GM10847 (cell line): Measurements from ENCODE around the gene RGS17.

Experiments
- POLR2A ChIP-seq: IDR thresholded peaks from 2 replicates; pipeline ENCODE4 v1.6.1; 2011; ENCODE audit not compliant: insufficient read length; ENCODE audit errors: extremely low read depth

The RGS17 gene

DNA sequence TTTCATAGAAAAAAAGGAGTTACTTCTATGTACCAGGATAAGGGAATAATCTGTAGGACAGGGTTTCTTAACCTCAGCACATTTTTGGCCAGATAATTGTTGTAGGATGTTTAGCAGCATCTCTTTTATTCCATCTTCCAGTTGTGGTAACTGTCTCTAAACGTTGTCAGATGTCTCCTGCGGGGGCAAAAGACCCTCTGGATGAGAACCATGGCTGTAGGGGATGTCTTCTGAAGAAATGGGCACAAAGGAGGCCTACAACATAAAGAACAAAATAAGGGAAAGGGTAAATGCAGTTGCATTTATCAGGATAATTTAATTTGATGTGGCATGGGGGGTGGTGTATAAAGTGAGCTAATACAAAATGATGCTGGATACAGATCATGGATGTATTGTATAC is 144.1 kb downstream of the RGS17 start:
- TF ChIP-seq POLR2A = no peak

DNA sequence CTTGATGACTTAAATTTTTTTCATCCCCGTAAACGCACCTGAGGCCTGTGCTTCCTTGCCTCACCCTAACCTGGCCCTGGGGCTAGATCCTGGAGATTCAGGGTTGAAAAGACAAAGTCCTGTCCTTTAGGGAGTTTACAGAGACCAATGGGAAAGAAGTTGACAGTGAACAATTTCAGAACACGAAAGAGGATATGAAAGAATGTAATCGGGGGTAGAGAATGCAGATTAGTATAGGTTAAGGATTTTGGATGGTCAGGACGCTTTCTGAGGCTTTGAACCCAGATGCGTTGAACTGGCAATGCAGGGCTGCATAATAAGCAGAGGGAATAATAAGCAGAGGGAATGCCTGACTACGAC is 146.6 kb downstream of the RGS17 start:
- TF ChIP-seq POLR2A = no peak

DNA sequence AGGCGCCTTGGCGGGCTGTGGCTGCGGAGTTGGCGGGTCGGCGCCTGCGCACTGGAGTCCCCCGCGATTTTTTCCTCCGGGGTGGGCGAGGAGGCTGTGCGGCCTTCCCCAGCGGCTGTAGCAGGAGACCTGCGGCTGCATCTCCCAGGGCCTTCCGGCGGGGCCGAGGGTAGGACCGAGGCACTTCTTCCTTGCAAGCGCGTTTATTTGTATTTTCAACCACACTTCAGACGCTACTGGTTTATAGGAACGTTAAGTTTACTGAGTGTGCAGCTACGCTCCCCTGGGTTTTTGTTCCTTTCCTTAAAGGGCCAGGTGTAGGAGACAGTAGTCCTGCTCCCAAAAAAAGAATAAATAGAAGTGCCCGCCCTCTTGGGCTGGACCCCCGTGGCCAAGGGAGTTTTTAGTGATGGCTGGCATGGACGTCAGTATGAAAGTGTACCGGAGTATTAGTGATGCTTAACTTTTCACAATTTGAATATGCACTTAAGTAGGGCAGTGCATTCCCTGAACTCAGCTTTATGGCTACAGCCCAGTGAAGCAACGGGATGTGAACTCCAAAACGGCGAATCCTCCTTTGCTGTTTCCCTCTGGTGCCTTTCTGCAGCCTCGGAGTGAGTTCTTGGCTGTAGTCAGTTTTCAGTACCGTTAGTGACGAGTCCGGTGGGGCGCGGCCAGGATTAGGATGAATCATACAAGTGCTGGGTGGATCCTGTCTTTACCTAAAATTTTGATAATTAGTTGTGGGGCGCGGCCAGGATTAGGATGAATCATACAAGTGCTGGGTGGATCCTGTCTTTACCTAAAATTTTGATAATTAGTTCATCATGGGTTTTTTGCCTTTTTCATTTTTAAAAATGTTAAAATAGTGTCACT is 147.2 kb downstream of the RGS17 start:
- peak; percentile 78 for TF ChIP-seq POLR2A

DNA sequence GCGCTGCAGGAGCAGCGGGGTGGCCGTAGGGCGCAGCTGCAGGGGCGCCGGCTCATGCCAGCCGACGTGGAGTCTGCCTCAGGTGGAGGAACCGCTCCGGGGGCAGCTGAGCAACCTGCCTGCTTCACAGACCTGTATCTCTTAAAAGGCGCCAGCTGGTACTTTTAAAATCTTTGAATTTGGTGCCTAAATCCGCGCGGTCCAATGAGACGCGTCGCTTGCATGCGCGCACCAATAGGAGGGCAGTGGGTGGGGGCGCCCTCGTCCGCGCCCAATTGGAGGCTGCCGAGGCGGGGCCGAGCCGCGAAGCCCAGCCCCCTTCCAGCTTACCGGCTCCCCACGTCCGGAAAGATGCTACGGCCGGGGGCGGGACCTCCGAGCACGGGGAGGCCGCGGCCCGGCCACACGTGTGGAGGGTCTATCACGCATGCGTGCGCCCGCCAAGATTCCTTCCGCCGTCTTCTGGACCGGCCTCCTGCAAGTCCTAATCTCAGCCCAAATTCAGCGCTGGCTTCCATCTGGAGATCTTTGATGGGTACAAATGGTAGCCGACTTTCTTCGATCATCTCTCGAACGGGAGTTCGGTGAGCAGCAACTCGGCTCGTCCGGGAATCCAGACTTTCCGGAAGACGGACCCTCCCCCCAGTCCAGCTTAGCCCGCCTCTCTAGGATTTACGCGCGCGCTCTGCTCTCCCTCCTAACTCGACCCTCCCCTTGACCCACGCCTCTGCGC is 148.0 kb downstream of the RGS17 start, which contains the start of gene FBXO5:
Gene FBXO5, minus strand, starts transcription at position 138 of the 733 bp plus-strand sequence. Its CDS starts 82 bp downstream, at position 56.
- TF ChIP-seq POLR2A = peak; percentile 61

GRCh38 chr6:152981989-152982903 is 148.8 kb downstream of the RGS17 start:
- no peak for TF ChIP-seq POLR2A

- TF ChIP-seq POLR2A = no peak
Measured at GRCh38 chr6:152981219-152981618, 149.9 kb downstream of the RGS17 start.

GRCh38 chr6:152980656-152981055 is 150.4 kb downstream of the RGS17 start:
- TF ChIP-seq POLR2A = no peak

DNA sequence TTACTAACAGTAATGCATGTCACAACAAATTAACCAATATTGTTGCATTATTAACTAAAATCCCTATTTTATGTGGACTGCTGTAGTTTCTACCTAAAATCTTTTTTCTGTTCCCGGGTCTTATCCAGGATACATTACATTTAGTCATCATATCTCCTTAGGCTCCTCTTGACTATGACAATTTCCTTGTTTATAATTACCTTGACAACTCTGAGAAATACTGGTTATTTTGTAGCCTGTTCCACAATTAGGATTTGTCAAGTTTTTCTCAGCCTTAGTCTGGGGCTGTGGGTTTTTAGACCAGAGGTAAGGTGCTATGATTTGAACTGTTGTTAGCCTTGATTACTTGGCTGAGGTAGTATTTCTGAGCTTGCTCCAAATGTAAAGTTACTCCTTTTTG is 152.0 kb downstream of the RGS17 start:
- no peak for TF ChIP-seq POLR2A

GRCh38 chr6:152978058-152978457 is 153.0 kb downstream of the RGS17 start:
- TF ChIP-seq POLR2A = no peak

DNA sequence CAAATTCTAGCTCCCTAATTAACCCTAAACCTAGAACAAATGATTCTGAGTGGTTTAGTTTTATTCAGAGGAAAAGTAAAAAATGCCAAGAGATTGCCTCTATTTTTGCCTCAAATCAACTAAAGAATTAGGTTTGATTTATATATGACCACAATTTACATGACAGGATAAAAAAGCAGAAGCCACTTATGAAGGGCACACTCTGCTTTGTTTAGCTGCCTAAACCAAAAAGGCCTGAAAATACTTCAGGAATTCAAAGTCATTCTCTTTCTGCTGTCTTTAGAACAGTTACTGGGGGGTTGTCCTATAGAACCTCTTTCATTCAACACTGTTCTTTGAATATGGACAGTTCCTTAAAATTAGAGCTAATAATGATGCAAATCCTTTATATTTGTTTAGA is 153.5 kb downstream of the RGS17 start:
- TF ChIP-seq POLR2A = no peak

- TF ChIP-seq POLR2A = no peak
Measured at GRCh38 chr6:152976749-152977148, 154.3 kb downstream of the RGS17 start.

DNA sequence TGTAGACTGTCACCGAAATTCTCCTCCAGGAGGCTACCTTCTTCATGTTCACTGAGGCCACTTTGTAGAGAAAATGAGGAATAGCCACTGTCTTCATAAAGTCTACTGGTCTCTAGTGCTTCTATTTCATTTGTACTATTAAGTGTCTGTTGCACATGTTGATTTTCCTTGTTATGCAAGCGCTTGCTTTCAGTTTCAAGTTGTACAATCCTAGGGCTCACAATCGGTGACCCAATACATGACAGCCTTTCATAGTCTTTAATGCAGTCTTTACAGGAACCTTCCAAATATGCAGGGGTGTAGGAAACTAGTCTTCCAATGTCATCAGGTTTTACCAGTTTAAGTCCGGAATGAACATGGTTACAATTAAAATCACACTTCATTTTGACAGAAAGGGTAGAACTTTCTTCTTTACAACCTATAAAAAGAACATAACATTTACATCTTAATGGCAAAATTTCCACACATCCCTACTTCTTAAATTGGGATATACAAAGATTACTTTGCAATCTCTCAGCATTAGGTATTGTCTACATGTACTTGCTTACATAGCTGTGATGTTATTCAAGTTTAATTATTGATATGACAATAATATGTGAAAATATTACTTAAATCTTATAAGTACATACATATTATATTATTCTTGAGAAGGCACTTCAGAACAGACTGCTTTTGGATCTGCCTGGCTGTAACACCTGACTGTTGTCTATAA is 155.7 kb downstream of the RGS17 start:
- TF ChIP-seq POLR2A = no peak

DNA sequence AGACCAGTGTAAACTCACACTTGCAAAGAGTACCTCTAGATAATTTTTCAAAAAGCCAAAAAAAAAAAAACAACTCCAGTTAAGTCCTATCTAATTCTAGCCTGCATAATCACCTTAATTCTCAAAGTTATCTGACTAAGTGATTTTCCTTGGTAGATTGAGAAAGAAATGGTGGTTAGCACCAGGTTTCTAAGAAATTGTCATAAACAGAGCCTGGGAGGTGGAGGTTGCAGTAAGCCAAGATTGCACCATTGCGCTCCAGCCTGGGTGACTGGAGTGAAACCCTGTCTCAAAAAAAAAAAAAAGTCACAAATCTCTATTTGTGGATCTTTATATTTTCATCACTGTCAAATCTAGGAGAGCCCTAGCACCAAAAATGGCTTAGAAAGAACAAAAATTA is 157.2 kb downstream of the RGS17 start:
- TF ChIP-seq POLR2A = no peak

DNA sequence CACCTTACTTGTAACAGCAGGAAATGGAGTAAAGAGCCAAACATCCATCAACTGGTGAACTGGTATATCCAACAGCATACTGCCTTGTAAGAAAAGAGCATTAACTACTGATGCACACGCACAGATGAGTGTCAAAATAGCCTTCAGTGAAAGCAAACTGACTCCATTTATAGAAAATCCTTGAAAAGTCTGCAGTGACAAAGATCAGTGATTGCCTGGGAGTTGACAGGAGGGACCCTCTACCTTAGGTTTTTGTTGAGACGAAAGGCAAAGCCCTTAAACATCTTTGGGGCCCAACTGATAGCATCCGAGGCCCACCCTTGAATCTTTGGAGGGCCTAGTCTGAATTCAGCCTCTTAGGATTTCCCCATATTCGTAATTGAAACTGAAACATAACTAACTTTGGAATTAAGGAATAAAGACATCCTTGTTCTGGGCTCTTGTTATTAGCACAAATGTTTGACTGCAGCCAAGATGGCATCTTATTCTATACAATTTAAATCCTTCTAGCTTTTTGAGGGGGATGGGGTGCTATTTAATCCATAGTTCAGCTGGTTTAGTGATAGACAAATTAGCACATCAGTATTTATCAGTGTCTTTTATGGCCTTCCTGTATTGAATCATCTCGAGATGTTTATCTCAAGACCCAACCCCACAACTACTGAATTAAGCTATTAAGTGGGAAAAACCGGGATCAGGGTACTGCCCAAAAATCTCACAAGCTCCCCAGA is 161.2 kb downstream of the RGS17 start:
- TF ChIP-seq POLR2A = no peak
